ENCODE results near the gene PCBD2.

DNA sequence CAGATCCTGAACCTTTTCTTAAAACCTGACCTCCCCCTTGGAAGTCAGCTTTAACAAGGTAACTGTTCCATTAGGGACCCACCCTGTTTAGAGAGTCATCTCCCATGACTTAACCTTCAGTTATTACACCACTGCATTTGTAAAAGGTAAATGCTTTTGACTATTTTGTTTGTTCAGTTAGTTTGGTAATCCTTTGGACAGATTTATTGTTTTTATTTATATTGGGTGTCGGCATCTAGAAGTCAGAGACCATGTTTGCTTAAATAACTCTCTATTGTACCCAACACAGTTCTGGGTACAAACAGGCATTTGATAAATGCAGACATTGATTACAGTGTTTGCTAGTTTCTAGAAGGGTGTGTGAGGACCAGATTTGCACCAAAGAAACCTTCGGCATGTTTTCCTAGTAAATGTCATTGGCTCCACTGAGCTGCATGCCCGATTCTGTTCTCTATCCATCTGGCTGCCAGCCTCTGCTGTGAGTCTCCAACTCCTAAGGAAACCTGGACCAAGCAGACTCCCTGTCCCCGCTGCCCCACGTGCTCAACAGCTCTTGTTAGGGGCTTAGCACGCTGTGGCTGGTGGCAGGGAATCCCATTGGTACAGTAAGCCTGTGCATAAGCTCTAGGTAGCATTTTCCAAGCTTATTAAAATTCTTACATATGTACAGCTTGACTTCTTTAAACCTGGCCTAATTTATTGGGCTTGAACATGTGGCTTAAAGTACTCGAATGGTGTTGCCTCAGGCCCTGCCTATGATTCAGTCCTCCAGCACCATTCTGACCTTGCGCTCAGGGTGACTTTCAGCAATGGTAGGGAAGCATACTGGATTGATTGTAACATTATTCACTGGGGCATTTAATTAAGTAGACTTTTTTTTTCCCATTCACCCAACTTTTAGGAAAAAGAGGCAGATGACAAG, 6.6 kb downstream of the PCBD2 start:
- TF ChIP-seq POLR2A (IDR thresholded peaks at IDR 0.05) (no peak), EP300 (IDR thresholded peaks at IDR 0.05) (no peak)
- TF ChIP-seq, protein P1, sequence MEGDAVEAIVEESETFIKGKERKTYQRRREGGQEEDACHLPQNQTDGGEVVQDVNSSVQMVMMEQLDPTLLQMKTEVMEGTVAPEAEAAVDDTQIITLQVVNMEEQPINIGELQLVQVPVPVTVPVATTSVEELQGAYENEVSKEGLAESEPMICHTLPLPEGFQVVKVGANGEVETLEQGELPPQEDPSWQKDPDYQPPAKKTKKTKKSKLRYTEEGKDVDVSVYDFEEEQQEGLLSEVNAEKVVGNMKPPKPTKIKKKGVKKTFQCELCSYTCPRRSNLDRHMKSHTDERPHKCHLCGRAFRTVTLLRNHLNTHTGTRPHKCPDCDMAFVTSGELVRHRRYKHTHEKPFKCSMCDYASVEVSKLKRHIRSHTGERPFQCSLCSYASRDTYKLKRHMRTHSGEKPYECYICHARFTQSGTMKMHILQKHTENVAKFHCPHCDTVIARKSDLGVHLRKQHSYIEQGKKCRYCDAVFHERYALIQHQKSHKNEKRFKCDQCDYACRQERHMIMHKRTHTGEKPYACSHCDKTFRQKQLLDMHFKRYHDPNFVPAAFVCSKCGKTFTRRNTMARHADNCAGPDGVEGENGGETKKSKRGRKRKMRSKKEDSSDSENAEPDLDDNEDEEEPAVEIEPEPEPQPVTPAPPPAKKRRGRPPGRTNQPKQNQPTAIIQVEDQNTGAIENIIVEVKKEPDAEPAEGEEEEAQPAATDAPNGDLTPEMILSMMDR (IDR thresholded peaks at IDR 0.05), result no peak

All from sigmoid colon (tissue), 4 donors.